Upper lobe of left lung (tissue), 6 donors: ENCODE data around the gene SH2D3C. TPM values are rescaled to one million over a fixed set of nuclear protein-coding genes. Genes with fewer than 3 reads are reported as not detected.
A peak's percentile ranks its signal among the peaks of the same experiment; 100 is the strongest.

ENCODE experiments used
- ATAC-seq, 2 donors: fragments of 200-7000 bp; cut with Tn5 transposase; one replicate each; pipeline ENCODE4 v1.9.1; 2022; ENCODE audit warnings: mild to moderate bottlenecking in 2 of 2, moderate library complexity in 2 of 2; ENCODE audit not compliant: low FRiP score in 2 of 2
- DNase-seq, 2 donors: peaks; one replicate each; pipeline ENCODE4 v3.0.0-alpha.2; 2019 to 2020
- H3K27ac ChIP-seq, 4 donors: fragments of 200-600 bp; sonication (generic); one replicate each; pipeline ENCODE4 v1.5.1; 2016 to 2019
- H3K27me3 ChIP-seq, 4 donors: fragments of 200-600 bp; sonication (generic); one replicate each; pipeline ENCODE4 v1.5.1; 2017 to 2019
- H3K36me3 ChIP-seq, 4 donors: fragments of 200-600 bp; sonication (generic); one replicate each; pipeline ENCODE4 v1.5.1; 2016 to 2019
- H3K4me1 ChIP-seq, 4 donors: fragments of 200-600 bp; sonication (generic); one replicate each; pipeline ENCODE4 v1.5.1; 2018 to 2019
- H3K4me3 ChIP-seq, 4 donors: fragments of 200-600 bp; sonication (generic); one replicate each; pipeline ENCODE4 v1.5.1; 2017 to 2019; ENCODE audit warnings: mild to moderate bottlenecking in 2 of 4, moderate library complexity in 1 of 4
- H3K9me3 ChIP-seq, 4 donors: fragments of 200-600 bp; sonication (generic); one replicate each; pipeline ENCODE4 v1.5.1; 2018 to 2019
- CTCF ChIP-seq, 6 experiments: fragments of 450-650 bp in 4 of 6; fragments of 200-600 bp in 2 of 6; sonication (generic) in 2 of 6; IDR thresholded peaks; one replicate each; pipeline ENCODE4 v1.5.1; 2016 to 2019; ENCODE audit warnings: antibody characterized with exemption in 6 of 6
- EP300 ChIP-seq, 4 donors: sonication (generic); formaldehyde crosslinking; IDR thresholded peaks; one replicate each; pipeline ENCODE4 v1.5.1; 2017; ENCODE audit warnings: antibody characterized with exemption in 4 of 4, control low read depth in 2 of 4
- POLR2A ChIP-seq, 4 donors: fragments of 450-650 bp; IDR thresholded peaks; one replicate each; pipeline ENCODE4 v1.5.1; 2016 to 2017; ENCODE audit warnings: antibody characterized with exemption in 4 of 4, mild to moderate bottlenecking in 2 of 4
- POLR2AphosphoS5 ChIP-seq, 2 donors: sonication (generic); formaldehyde crosslinking; IDR thresholded peaks; one replicate each; pipeline ENCODE4 v1.5.1; 2017; ENCODE audit warnings: antibody characterized with exemption in 2 of 2
- WGBS, 2 donors: methylation state at CpG; one replicate each; pipeline ENCODE4 v1.1.5; 2017 to 2018; 5-methylcytosine and 5-hydroxymethylcytosine counted together
- total RNA-seq, 6 donors: library from RNA; depleted of rRNA in 4 of 6; stranded (reverse); fragments of >200 nt in 4 of 6; gene quantifications; one replicate each; pipeline versions ENCODE4 v1.1.0 to v1.2.1, GENCODE V29; 2016 to 2021
- donor health status: DM: no; HTN: no; CAD: no; lungs with moderate emphysema.
- donor health status: DM: no; HTN: yes; CAD: no; lungs with severe emphysema.

Gene SH2D3C
- total RNA-seq, 6 donors from 2014 or later: 17.5 to 90.4 (median 37.5) TPM

DNA sequence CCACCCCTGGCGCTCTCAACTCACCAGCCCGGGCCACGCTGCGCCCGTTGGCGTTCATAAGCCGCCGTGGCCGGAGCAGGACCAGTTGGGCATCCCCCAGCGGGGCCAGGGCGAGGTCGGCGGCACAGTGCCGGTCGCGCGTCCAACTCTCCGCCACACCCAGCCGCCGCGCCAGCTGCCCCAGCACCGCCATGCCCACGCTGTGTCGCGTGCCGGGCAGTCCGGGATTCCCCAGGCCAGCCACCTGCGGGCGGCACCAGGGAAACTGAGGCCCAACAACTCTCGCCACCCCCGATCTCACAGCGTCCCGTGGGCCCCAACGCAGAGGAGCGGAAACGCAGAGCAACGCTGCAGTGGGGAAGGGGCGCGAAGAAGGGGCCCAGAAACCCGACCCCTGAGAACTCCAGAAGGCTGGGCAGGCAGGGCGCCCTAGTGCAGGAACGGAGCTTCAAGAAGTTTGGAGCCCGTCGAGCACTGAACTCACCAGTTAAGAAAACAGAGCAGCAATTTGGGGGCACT is 63.5 kb downstream of the SH2D3C start:
- no peaks in the 10 kb centered on the region for H3K9me3 ChIP-seq
- H3K4me3 ChIP-seq: peak overlapping the region; percentile 63 to 85 (median 71)
- H3K27me3 ChIP-seq: no peaks in the 10 kb centered on the region
- ATAC-seq: peak in 1 of 2 donors; percentile 50
- DNase-seq: peak; percentile 36 to 92
- peaks cover 0 to 5% (median 0%) of the 10 kb centered on the region in 4 donors for H3K36me3 ChIP-seq
- WGBS, 2 donors: 0 to 2% methylated on average over 14 to 41 of the region's 44 CpGs
- TF ChIP-seq CTCF (IDR thresholded peaks at IDR 0.05) (no peak), POLR2A (IDR thresholded peaks at IDR 0.05) (no peak), POLR2AphosphoS5 (IDR thresholded peaks at IDR 0.05) (no peak), EP300 (IDR thresholded peaks at IDR 0.05) (no peak)
- peak overlapping the region; percentile 74 to 86 (median 78) for H3K27ac ChIP-seq
- peaks cover 12 to 19% (median 16%) of the 10 kb centered on the region in 4 donors for H3K4me1 ChIP-seq

GRCh38 chr9:127714020-127714750 is 64.3 kb downstream of the SH2D3C start:
- Histone ChIP-seq H3K27me3 (no peaks in the 10 kb centered on the region), H3K4me1 (peaks cover 12 to 19% (median 16%) of the 10 kb centered on the region in 4 donors), H3K36me3 (peaks cover 0 to 5% (median 0%) of the 10 kb centered on the region in 4 donors), H3K27ac (no peak overlapping the region), H3K9me3 (no peaks in the 10 kb centered on the region), H3K4me3 (peak overlapping the region in 3 of 4 donors; percentile 69 to 85 (median 73))
- DNase-seq (peak in 1 of 2 donors; percentile 81), ATAC-seq (no peak)
- 76 to 83% methylated on average over 6 to 18 of the region's 19 CpGs for WGBS, 2 donors
- TF ChIP-seq CTCF (IDR thresholded peaks at IDR 0.05) (no peak), POLR2A (IDR thresholded peaks at IDR 0.05) (no peak), POLR2AphosphoS5 (IDR thresholded peaks at IDR 0.05) (no peak), EP300 (IDR thresholded peaks at IDR 0.05) (no peak)

- H3K27ac ChIP-seq: no peak overlapping the region
- peaks cover 12 to 19% (median 16%) of the 10 kb centered on the region in 4 donors for H3K4me1 ChIP-seq
- TF ChIP-seq EP300 (IDR thresholded peaks at IDR 0.05) (no peak), POLR2AphosphoS5 (IDR thresholded peaks at IDR 0.05) (no peak), CTCF (IDR thresholded peaks at IDR 0.05) (no peak), POLR2A (IDR thresholded peaks at IDR 0.05) (no peak)
- H3K4me3 ChIP-seq: no peak overlapping the region
- no peaks in the 10 kb centered on the region for H3K27me3 ChIP-seq
- DNase-seq: no peak
- ATAC-seq: no peak
- H3K9me3 ChIP-seq: no peaks in the 10 kb centered on the region
- WGBS, 2 donors: 96% methylated on average over 10 of the region's 10 CpGs; no CpG with 5 or more reads in 1 of the 2 donors
- peaks cover 0 to 5% (median 0%) of the 10 kb centered on the region in 4 donors for H3K36me3 ChIP-seq
These were observed 65.6 kb downstream of the SH2D3C start for GRCh38 chr9:127712867-127713266.

DNA sequence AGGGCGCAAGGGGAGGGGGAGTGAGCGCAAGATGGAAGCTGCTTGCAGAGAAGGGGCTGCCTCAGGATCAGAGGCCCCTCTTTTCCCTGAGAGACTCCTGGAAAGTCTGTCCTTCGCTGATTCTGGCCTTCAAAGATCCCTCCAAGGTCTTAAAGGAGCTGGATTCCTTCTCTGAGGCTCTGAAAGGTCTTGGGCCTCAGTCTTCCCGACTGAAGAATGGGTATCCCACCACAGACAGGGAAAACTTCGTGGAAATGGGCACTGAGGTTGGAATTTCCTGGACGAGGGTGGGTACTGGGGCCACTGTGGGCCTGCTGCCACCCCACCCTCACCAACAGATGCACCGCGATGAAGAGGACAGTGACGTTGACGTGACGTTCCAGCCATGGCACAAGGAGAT is 66.1 kb downstream of the SH2D3C start:
- ATAC-seq: no peak
- Histone ChIP-seq H3K27me3 (no peaks in the 10 kb centered on the region), H3K27ac (no peak overlapping the region), H3K9me3 (no peaks in the 10 kb centered on the region), H3K4me1 (peaks cover 12 to 19% (median 16%) of the 10 kb centered on the region in 4 donors), H3K36me3 (peaks cover 0 to 5% (median 0%) of the 10 kb centered on the region in 4 donors), H3K4me3 (no peak overlapping the region)
- 92 to 95% methylated on average over 5 to 11 of the region's 11 CpGs for WGBS, 2 donors
- no peak for DNase-seq
- TF ChIP-seq EP300 (IDR thresholded peaks at IDR 0.05) (no peak), POLR2AphosphoS5 (IDR thresholded peaks at IDR 0.05) (no peak)

DNA sequence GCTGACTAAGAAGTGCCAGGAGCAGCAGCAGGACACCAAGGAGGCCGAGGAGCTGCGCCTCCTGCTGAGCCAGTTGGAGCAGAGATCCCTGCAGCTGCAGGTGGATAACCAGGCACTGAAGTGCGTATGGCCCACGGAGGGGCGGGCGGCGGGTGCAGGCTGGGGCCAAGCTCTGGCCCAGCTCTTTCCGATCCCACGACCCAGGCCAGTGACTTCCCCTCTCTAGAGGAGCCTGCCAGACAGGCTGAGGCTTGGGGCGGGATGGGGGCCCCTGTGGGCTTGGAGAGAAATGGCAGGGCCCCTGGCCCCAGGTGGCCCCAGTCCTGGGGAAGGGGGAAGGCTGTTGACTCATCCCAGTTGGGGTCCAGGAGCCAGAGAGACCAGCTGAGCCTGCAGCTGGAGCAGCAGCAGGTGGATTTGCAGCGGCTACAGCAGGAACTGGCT is 66.6 kb downstream of the SH2D3C start:
- Histone ChIP-seq H3K27me3 (no peaks in the 10 kb centered on the region), H3K4me1 (peaks cover 12 to 19% (median 16%) of the 10 kb centered on the region in 4 donors), H3K36me3 (peaks cover 0 to 5% (median 0%) of the 10 kb centered on the region in 4 donors), H3K9me3 (no peaks in the 10 kb centered on the region), H3K4me3 (no peak overlapping the region), H3K27ac (no peak overlapping the region)
- no peak for ATAC-seq
- TF ChIP-seq EP300 (IDR thresholded peaks at IDR 0.05): no peak
- TF ChIP-seq CTCF (IDR thresholded peaks at IDR 0.05): no peak
- no peak for TF ChIP-seq POLR2A (IDR thresholded peaks at IDR 0.05)
- no peak for TF ChIP-seq POLR2AphosphoS5 (IDR thresholded peaks at IDR 0.05)
- WGBS, 2 donors: 86% methylated on average over 11 of the region's 11 CpGs; no CpG with 5 or more reads in 1 of the 2 donors
- peak in 1 of 2 donors; percentile 78 for DNase-seq
